HepG2 (cell line): ENCODE results near the gene LARP1B. TPM values are rescaled to one million over a fixed set of nuclear protein-coding genes. Genes with fewer than 3 reads are reported as not detected.

ENCODE experiments used
- ATAC-seq: fragments of 200-7000 bp; cut with Tn5 transposase; 3 replicates; pipeline ENCODE4 v1.9.1; 2020; ENCODE audit warnings: mild to moderate bottlenecking, moderate library complexity
- BruUV-seq: library from RNA; stranded (reverse); fragments of 400-500 nt; replicated peaks from 2 replicates; lab custom pipeline; 2021; lab: Mats Ljungman, UMichigan
- CTCF ChIA-PET: fragments of 300-600 bp; formaldehyde crosslinking; extraction: SDS; loops from one replicate; lab custom pipeline; 2021; ENCODE audit warnings: low total read pairs, inconsistent platforms, low intra/inter-chr PET ratio; lab: Yijun Ruan, JAX
- POLR2A ChIA-PET: fragments of 350-600 bp; sonication (Branson Sonifier 250); formaldehyde crosslinking; loops from one replicate; lab custom pipeline; 2020; ENCODE audit warnings: antibody characterized with exemption, inconsistent platforms; lab: Yijun Ruan, JAX
- DNase-seq: peaks from one replicate; pipeline ENCODE4 v3.0.0-alpha.2; 2015; ENCODE audit warnings: low spot score
- FAIRE-seq: peaks from 3 replicates; lab custom pipeline; 2011; peaks lifted over from hg19 to GRCh38; lab: Jason Lieb, UNC
- H2AFZ ChIP-seq: one replicate; pipeline ENCODE4 v1.6.1; 2011; ENCODE audit warnings: low read length, inconsistent platforms
- H3K27ac ChIP-seq: fragments of 300-600 bp; 3 replicates; pipeline ENCODE4 v1.8.0; 2011; ENCODE audit warnings: mixed run types, mild to moderate bottlenecking, mixed read lengths, low read length, inconsistent platforms; ENCODE audit not compliant: insufficient read depth; ENCODE audit errors: extremely low read length
- H3K27me3 ChIP-seq, 2 experiments: fragments of 200-600 bp in 1 of 2; 2 replicates in 1 of 2; 3 replicates in 1 of 2; pipeline versions ENCODE4 v1.6.0 to v1.8.0; 2011; ENCODE audit warnings: low read length in 2 of 2, mild to moderate bottlenecking in 2 of 2, moderate library complexity in 2 of 2, inconsistent platforms in 1 of 2; ENCODE audit not compliant: insufficient read depth in 2 of 2, control insufficient read depth in 1 of 2
- H3K36me3 ChIP-seq, 2 experiments: fragments of 200-600 bp in 1 of 2; replicated peaks in 1 of 2; 2 replicates in 1 of 2; 3 replicates in 1 of 2; pipeline versions ENCODE4 v1.5.1 to v1.8.0; 2011; ENCODE audit warnings: low read length in 2 of 2, inconsistent platforms in 1 of 2; ENCODE audit not compliant: insufficient read depth in 2 of 2, control insufficient read depth in 1 of 2
- H3K4me1 ChIP-seq: 2 replicates; pipeline ENCODE4 v1.5.1; 2012; ENCODE audit warnings: low read length, inconsistent platforms; ENCODE audit not compliant: insufficient read depth
- H3K4me2 ChIP-seq: 2 replicates; pipeline ENCODE4 v1.6.0; 2011; ENCODE audit warnings: low read depth, low read length, inconsistent platforms
- H3K4me3 ChIP-seq, 3 experiments: fragments of 200-600 bp in 1 of 3; sonication (generic), shearing (Covaris generic) in 1 of 3; replicated peaks in 1 of 3; 2 replicates each; pipeline ENCODE4 v1.5.1; 2011 to 2016; ENCODE audit warnings: low read length in 3 of 3, inconsistent platforms in 2 of 3, low read depth in 2 of 3, mild to moderate bottlenecking in 2 of 3, control low read depth in 1 of 3, mixed read lengths in 1 of 3; ENCODE audit not compliant: insufficient read depth in 1 of 3
- H3K79me2 ChIP-seq: one replicate; pipeline ENCODE4 v1.6.1; 2011; ENCODE audit warnings: low read length, inconsistent platforms; ENCODE audit not compliant: insufficient read depth
- H3K9ac ChIP-seq: 2 replicates; pipeline ENCODE4 v1.6.0; 2011; ENCODE audit warnings: mild to moderate bottlenecking, low read depth, low read length, inconsistent platforms; ENCODE audit not compliant: insufficient read depth
- H3K9me3 ChIP-seq: 2 replicates; pipeline ENCODE4 v1.5.1; 2012; ENCODE audit warnings: mild to moderate bottlenecking, low read length
- H4K20me1 ChIP-seq: 2 replicates; pipeline ENCODE4 v1.6.0; 2011; ENCODE audit warnings: inconsistent platforms, mild to moderate bottlenecking, low read length, moderate library complexity; ENCODE audit not compliant: insufficient read depth
- ARID4A ChIP-seq: sonication (generic); formaldehyde crosslinking; IDR thresholded peaks from 2 replicates; pipeline ENCODE4 v1.5.0; 2020; ENCODE audit warnings: mild to moderate bottlenecking, missing genetic modification reagents, borderline replicate concordance
- ARNTL ChIP-seq: sonication (generic); formaldehyde crosslinking; IDR thresholded peaks from 2 replicates; pipeline ENCODE4 v1.4.0; 2020; ENCODE audit warnings: mild to moderate bottlenecking, missing genetic modification reagents
- ATF1 ChIP-seq: IDR thresholded peaks from 2 replicates; pipeline ENCODE4 v1.6.1; 2016; ENCODE audit warnings: mild to moderate bottlenecking, control low read depth
- BRCA1 ChIP-seq: sonication (generic); formaldehyde crosslinking; IDR thresholded peaks from 2 replicates; pipeline ENCODE4 v1.4.0; 2020; ENCODE audit warnings: missing genetic modification reagents
- GMEB2 ChIP-seq: IDR thresholded peaks from 2 replicates; pipeline ENCODE4 v1.6.1; 2016; ENCODE audit warnings: missing biosample characterization, missing genetic modification reagents, low read depth
- KLF6 ChIP-seq: IDR thresholded peaks from 2 replicates; pipeline ENCODE4 v1.8.0; 2016; ENCODE audit warnings: missing biosample characterization, missing genetic modification reagents
- MIER2 ChIP-seq: IDR thresholded peaks from 2 replicates; pipeline ENCODE4 v1.6.1; 2016; ENCODE audit warnings: missing biosample characterization, missing genetic modification reagents
- MTA3 ChIP-seq: sonication (generic); formaldehyde crosslinking; IDR thresholded peaks from 2 replicates; pipeline ENCODE4 v1.4.0; 2020; ENCODE audit warnings: missing genetic modification reagents
- MTF2 ChIP-seq: sonication (generic); formaldehyde crosslinking; IDR thresholded peaks from 2 replicates; pipeline ENCODE4 v1.5.0; 2020; ENCODE audit warnings: missing genetic modification reagents, borderline replicate concordance
- NR2F6 ChIP-seq, 2 experiments: IDR thresholded peaks; 2 replicates each; pipeline ENCODE4 v1.6.1; 2016; ENCODE audit warnings: antibody characterized with exemption in 1 of 2, mild to moderate bottlenecking in 1 of 2
- PHF8 ChIP-seq: sonication (generic); formaldehyde crosslinking; IDR thresholded peaks from 2 replicates; pipeline ENCODE4 v1.5.0; 2020; ENCODE audit warnings: missing genetic modification reagents
- REL ChIP-seq: sonication (generic); formaldehyde crosslinking; conservative IDR thresholded peaks from 2 replicates; pipeline ENCODE4 v1.8.0; 2022; ENCODE audit warnings: mild to moderate bottlenecking, missing genetic modification reagents, moderate library complexity
- ZNF282 ChIP-seq: fragments of 450-650 bp; IDR thresholded peaks from 2 replicates; pipeline ENCODE4 v1.6.1; 2018; ENCODE audit not compliant: partially characterized antibody
- ZNF354B ChIP-seq: sonication (generic); formaldehyde crosslinking; IDR thresholded peaks from 2 replicates; pipeline ENCODE4 v1.8.0; 2022; ENCODE audit warnings: mild to moderate bottlenecking, missing genetic modification reagents
- ZNF382 ChIP-seq: sonication (generic); formaldehyde crosslinking; IDR thresholded peaks from 2 replicates; pipeline ENCODE4 v1.5.0; 2020; ENCODE audit warnings: missing genetic modification reagents, mild to moderate bottlenecking, borderline replicate concordance
- WGBS: methylation state at CpG from one replicate; pipeline ENCODE4 v1.1.6; 2017; ENCODE audit warnings: low lambda C conversion rate; 5-methylcytosine and 5-hydroxymethylcytosine counted together
- in situ Hi-C: cut with HindIII; loops from 2 replicates; pipeline ENCODE4 v1.10.0; 2017; ENCODE audit warnings: low pct_unique_long_range_greater_than_20kb; ENCODE audit not compliant: extremely low pct_ligation_motif_present
- intact Hi-C: fragments of 100-400 bp; cut with micrococcal nuclease; formaldehyde crosslinking; loops from one replicate; pipeline ENCODE4 v1.10.0; 2022; ENCODE audit not compliant: unreplicated experiment
- polyA plus RNA-seq, 8 experiments: library from polyadenylated mRNA; depleted of rRNA in 3 of 8; stranded (reverse) in 7 of 8; unstranded in 1 of 8; fragments of >200 nt; fragmentation: Illumina TruSeq in 4 of 8; extraction: Trizol in 4 of 8; gene quantifications; 2 replicates each; pipeline versions ENCODE4 v1.2.1 to v1.2.3, GENCODE V29; 2011 to 2016; ENCODE audit warnings: low read depth in 4 of 8, missing spikeins in 1 of 8, mixed read lengths in 1 of 8; ENCODE audit not compliant: insufficient read depth in 1 of 8
- total RNA-seq, 5 experiments: library from RNA; depleted of rRNA; stranded (reverse); fragments of >200 nt; fragmentation: Illumina TruSeq; extraction: Trizol; gene quantifications; 2 replicates each; pipeline ENCODE4 v1.2.3, GENCODE V29; 2016; ENCODE audit warnings: low read depth in 1 of 5

LARP1B gene
- total and polyA plus RNA-seq, 2 of the 13 experiments (the other 11 are each of a cell fraction or from before 2014, with no cell fraction given), result 19.2 to 52.7 TPM

- Histone ChIP-seq H3K27ac (no peak overlapping the region), H3K79me2 (no peaks in the 10 kb centered on the region), H3K9ac (no peak overlapping the region), H4K20me1 (no peaks in the 10 kb centered on the region), H3K9me3 (no peaks in the 10 kb centered on the region), H3K36me3 (peaks cover 0 to 23% of the 10 kb centered on the region in 2 experiments; a peak in 4 of 5 replicates)
- no peak for FAIRE-seq
- in situ Hi-C loops, result no loop called here
- TF ChIP-seq GMEB2 (CRISPR knock-in tag), result no peak
- TF ChIP-seq, all 625 proteins: peak for 0
- POLR2A ChIA-PET, result no interaction called here
- 98% methylated on average over 3 of the region's 3 CpGs for WGBS
- Histone ChIP-seq H3K4me3 (no peak overlapping the region), H3K27me3 (no peaks in the 10 kb centered on the region), H3K4me2 (no peak overlapping the region), H3K4me1 (no peaks in the 10 kb centered on the region), H2AFZ (no peak overlapping the region)
- CTCF ChIA-PET, result no interaction called here
- no peak for DNase-seq
- no peak for ATAC-seq
- no TSS peak for BruUV-seq
- intact Hi-C loops, result no loop called here
These were observed 61.9 kb downstream of the LARP1B start for GRCh38 chr4:128123036-128123435.

GRCh38 chr4:128130621-128131020 lies 69.5 kb downstream of the LARP1B start:
- in situ Hi-C loops, result no loop called here
- TF ChIP-seq ZNF282 (no peak), PHF8 (no peak), MTA3 (no peak), MIER2 (no peak), NR2F6 (IDR thresholded peaks at IDR 0.05) (no peak), NR2F6 (CRISPR knock-in tag; IDR thresholded peaks at IDR 0.05) (no peak), KLF6 (CRISPR knock-in tag) (no peak), ZNF354B (CRISPR knock-in tag) (no peak), ARID4A (CRISPR knock-in tag) (no peak), BRCA1 (no peak), ATF1 (no peak), MTF2 (no peak), ARNTL (no peak), REL (no peak), ZNF382 (CRISPR knock-in tag) (no peak)

More at GRCh38 chr4:128130621-128131020, 69.5 kb downstream of the LARP1B start:
- POLR2A ChIA-PET, result no interaction called here
- intact Hi-C loops, result no loop called here
- no peak for ATAC-seq
- FAIRE-seq, result no peak
- no peak overlapping the region for H3K4me3 ChIP-seq
- H3K27ac ChIP-seq, result no peak overlapping the region
- no peaks in the 10 kb centered on the region for H3K79me2 ChIP-seq
- H3K4me2 ChIP-seq, result no peak overlapping the region
- H3K9me3 ChIP-seq, result no peaks in the 10 kb centered on the region
- no peak for DNase-seq
- no peaks in the 10 kb centered on the region for H4K20me1 ChIP-seq
- CTCF ChIA-PET, result no interaction called here
- H3K27me3 ChIP-seq, result no peaks in the 10 kb centered on the region
- H3K4me1 ChIP-seq, result no peaks in the 10 kb centered on the region
- H3K36me3 ChIP-seq, result no peaks in the 10 kb centered on the region
- H2AFZ ChIP-seq, result no peak overlapping the region
- no TSS peak for BruUV-seq
- WGBS, result 92% methylated on average over 3 of the region's 3 CpGs
- H3K9ac ChIP-seq, result no peak overlapping the region
